GM19193 (cell line): Measurements from ENCODE around the gene MEN1.

Source experiments
- POLR2A ChIP-seq: IDR thresholded peaks from 4 replicates; pipeline ENCODE4 v1.6.1; 2011; ENCODE audit not compliant: insufficient read depth, insufficient read length; ENCODE audit errors: extremely low read depth

The MEN1 gene

GRCh38 chr11:64810271-64810890 is at the start of gene MEN1:
MEN1 (minus strand) TSS chr11:64810551; CDS start chr11:64810109, 442 bp downstream.
- peak; percentile 59 for TF ChIP-seq POLR2A

GRCh38 chr11:64859542-64860414 is 49.4 kb upstream of the MEN1 start:
- peak; percentile 51 for TF ChIP-seq POLR2A

GRCh38 chr11:64858467-64859263 is 48.3 kb upstream of the MEN1 start:
- TF ChIP-seq POLR2A: peak; percentile 15

GRCh38 chr11:64857485-64857884 is 47.1 kb upstream of the MEN1 start:
- TF ChIP-seq POLR2A: no peak

- TF ChIP-seq POLR2A: peak; percentile 23
Measured at GRCh38 chr11:64856382-64857227, 46.3 kb upstream of the MEN1 start.

GRCh38 chr11:64855596-64856304 is 45.4 kb upstream of the MEN1 start:
- no peak for TF ChIP-seq POLR2A

- TF ChIP-seq POLR2A: no peak
Measured at GRCh38 chr11:64854534-64855502, 44.5 kb upstream of the MEN1 start.

- TF ChIP-seq POLR2A: no peak
Measured at GRCh38 chr11:64854157-64854533, 43.8 kb upstream of the MEN1 start.

GRCh38 chr11:64853709-64854108 is 43.4 kb upstream of the MEN1 start:
- no peak for TF ChIP-seq POLR2A

- peak; percentile 4 for TF ChIP-seq POLR2A
Measured at GRCh38 chr11:64852804-64853509, 42.6 kb upstream of the MEN1 start.

GRCh38 chr11:64851831-64852351 is 41.5 kb upstream of the MEN1 start:
- peak; percentile 49 for TF ChIP-seq POLR2A

- TF ChIP-seq POLR2A: peak; percentile 36
Measured at GRCh38 chr11:64850979-64851567, 40.7 kb upstream of the MEN1 start.
